LNCAP (cell line): ENCODE measurements around the gene KRT36.

Experiments used
- TF ChIP-seq, protein P1 (sequence below): fragments of 450-650 bp; IDR thresholded peaks from 2 replicates; pipeline ENCODE4 v1.5.1; 2017; ENCODE audit warnings: mild to moderate bottlenecking

The KRT36 gene

GRCh38 chr17:41451154-41451728 is 38.5 kb downstream of the KRT36 start:
- TF ChIP-seq, protein P1, sequence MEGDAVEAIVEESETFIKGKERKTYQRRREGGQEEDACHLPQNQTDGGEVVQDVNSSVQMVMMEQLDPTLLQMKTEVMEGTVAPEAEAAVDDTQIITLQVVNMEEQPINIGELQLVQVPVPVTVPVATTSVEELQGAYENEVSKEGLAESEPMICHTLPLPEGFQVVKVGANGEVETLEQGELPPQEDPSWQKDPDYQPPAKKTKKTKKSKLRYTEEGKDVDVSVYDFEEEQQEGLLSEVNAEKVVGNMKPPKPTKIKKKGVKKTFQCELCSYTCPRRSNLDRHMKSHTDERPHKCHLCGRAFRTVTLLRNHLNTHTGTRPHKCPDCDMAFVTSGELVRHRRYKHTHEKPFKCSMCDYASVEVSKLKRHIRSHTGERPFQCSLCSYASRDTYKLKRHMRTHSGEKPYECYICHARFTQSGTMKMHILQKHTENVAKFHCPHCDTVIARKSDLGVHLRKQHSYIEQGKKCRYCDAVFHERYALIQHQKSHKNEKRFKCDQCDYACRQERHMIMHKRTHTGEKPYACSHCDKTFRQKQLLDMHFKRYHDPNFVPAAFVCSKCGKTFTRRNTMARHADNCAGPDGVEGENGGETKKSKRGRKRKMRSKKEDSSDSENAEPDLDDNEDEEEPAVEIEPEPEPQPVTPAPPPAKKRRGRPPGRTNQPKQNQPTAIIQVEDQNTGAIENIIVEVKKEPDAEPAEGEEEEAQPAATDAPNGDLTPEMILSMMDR, result no peak

GRCh38 chr17:41449008-41449407 is 40.7 kb downstream of the KRT36 start:
- TF ChIP-seq, protein P1, result no peak

DNA sequence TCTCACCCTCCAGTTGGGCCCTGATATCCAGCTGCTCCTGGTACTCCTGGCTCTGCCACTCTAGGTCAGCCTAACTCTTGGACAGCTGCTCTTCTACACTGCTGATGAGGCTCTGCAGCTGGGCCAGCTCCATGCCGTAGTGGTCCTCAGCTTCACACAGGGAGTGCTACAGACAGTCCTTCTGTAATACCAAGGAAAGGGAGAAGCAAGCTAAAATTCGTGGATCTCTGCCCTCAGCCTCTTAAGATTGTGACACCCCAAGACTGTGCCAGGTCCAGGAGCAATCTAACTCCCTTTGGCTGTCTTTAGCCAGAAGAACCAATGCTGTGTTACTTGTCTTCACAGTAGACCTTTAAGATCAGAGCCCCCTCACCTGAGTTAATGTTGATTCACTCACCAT is 41.2 kb downstream of the KRT36 start:
- TF ChIP-seq, protein P1, result no peak

- TF ChIP-seq, protein P1, result no peak
Measured at GRCh38 chr17:41446806-41447205, 42.9 kb downstream of the KRT36 start.

DNA sequence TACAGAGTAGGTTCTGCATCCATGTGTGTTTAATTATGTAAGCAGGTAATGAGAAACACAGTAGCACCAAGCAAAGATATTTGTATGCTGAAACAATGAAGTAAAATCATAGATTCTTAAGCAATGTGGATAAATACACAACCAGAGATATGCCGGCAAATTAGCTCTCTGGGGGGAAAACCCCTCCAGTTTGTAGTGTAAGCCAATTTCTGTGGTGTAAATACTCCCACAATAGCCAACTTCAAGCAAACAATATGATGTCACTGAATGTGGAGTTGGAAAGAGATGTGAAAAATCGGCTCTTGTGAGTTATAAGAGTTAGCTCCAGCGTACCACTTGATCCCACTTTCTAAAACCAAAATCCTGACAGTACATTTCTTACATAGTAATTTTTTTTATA is 45.1 kb downstream of the KRT36 start:
- TF ChIP-seq, protein P1, result no peak

DNA sequence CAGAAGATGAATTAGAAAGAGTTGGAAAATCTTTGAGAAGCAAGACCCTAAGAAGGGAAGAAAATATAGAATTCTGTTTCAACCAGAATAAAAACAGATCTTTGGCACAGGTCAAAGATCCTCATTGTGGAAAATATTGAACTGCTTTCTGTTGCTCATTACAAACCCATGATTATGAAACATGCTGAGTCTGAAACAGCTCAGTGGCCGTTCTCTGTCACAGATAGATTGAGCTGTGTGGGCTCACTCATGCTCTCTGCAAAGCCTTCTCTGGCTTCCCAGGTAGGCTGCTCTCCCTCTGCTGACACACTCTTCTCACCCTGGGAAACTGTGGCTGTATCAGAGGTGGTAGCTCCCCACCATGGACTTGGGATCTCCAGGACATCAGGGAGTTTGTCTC is 45.5 kb downstream of the KRT36 start:
- TF ChIP-seq, protein P1, result no peak

DNA sequence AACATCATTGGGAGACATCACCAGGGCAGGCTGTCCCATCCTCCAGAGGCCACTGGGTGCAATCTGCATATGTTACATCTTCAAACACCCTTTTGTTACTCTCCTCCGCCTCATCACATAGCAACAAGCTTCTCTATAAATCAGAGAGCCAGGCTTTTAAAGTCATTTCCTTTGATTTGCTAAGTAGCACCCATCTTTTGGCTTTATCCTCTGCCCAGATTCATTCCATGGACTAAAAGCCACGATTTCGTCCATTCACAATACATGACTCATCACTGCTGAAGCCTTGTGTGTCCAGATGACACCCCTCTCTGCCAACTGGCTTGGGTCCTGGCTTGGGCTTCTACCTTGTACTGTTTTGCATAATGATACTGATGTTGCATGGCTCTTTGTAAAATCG is 47.0 kb downstream of the KRT36 start:
- TF ChIP-seq, protein P1, result no peak

DNA sequence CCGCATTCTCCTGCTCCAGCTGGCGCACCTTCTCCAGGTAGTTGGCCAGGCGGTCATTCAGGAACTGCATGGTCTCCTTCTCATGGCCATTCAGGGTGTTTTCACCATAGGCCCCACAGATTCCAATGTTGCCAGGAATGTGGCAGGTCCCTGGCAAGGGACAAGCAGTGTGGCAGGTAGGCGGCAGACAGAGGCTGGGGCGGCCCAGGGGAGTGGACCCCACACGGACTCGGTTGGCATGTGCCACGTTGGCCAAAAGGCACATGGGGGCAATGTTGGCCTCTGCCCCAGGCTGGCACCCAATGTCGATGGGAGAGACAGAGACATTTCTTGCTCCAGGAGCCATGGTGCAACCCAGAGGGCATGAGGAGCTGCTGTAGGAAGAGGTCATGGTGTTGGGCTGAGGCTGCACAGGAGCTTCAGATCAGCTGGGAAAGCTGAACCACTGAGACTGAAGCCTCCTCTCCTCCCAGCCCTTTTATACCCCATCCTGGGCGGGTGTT is 49.1 kb downstream of the KRT36 start, which contains the start of gene KRT38:
KRT38 (minus strand) TSS at position 453 of the 503 bp plus-strand sequence; CDS start at position 391, 62 bp downstream.
- TF ChIP-seq, protein P1, result no peak
